Measurements from ENCODE around the gene LAPTM5.
A peak's percentile ranks its signal among the peaks of the same experiment; 100 is the strongest.

GRCh38 chr1:30758785-30759380 is 1.3 kb upstream of the LAPTM5 start:
- TF ChIP-seq TAF1 (IDR thresholded peaks at IDR 0.05; ENCODE audit: borderline replicate concordance, low read depth, low read length) (peak; percentile 73), POLR2A (IDR thresholded peaks at IDR 0.05; ENCODE audit: low read depth, low read length) (peak; percentile 53), POLR2AphosphoS5 (IDR thresholded peaks at IDR 0.05; ENCODE audit: low read depth, low read length) (peak; percentile 56; the same call in 1 of the 2 replicates)
